Gastroesophageal sphincter (tissue), 4 donors: ENCODE measurements around the gene RMDN2. TPM values are rescaled to one million over a fixed set of nuclear protein-coding genes. Genes with fewer than 3 reads are reported as not detected.

Source experiments
- ATAC-seq: fragments of 150-250 bp; one replicate; pipeline ENCODE4 v1.9.1; 2016; ENCODE audit warnings: mild to moderate bottlenecking, moderate library complexity
- H3K27ac ChIP-seq, 4 donors: fragments of 200-600 bp; sonication (generic) in 3 of 4; 1 replicate in 3 of 4; 2 replicates in 1 of 4; pipeline ENCODE4 v1.5.1; 2016 to 2019
- H3K27me3 ChIP-seq: fragments of 200-600 bp; sonication (generic); one replicate; pipeline ENCODE4 v1.5.1; 2019
- H3K36me3 ChIP-seq, 2 donors: fragments of 200-600 bp; sonication (generic); one replicate each; pipeline ENCODE4 v1.5.1; 2019; ENCODE audit warnings: control low read depth in 1 of 2
- H3K4me1 ChIP-seq, 3 donors: fragments of 200-600 bp; sonication (generic); 1 replicate in 2 of 3; 2 replicates in 1 of 3; pipeline ENCODE4 v1.5.1; 2016 to 2019; ENCODE audit warnings: control low read depth in 2 of 3
- H3K4me3 ChIP-seq, 2 donors: fragments of 200-600 bp; sonication (generic); one replicate each; pipeline ENCODE4 v1.5.1; 2019; ENCODE audit warnings: mild to moderate bottlenecking in 1 of 2, moderate library complexity in 1 of 2
- H3K9me3 ChIP-seq, 3 donors: fragments of 200-600 bp; sonication (generic); one replicate each; pipeline ENCODE4 v1.5.1; 2017 to 2019; ENCODE audit warnings: control low read depth in 2 of 3
- CTCF ChIP-seq, 4 experiments: fragments of 200-600 bp in 2 of 4; fragments of 450-650 bp in 2 of 4; sonication (generic) in 1 of 4; IDR thresholded peaks; one replicate each; pipeline ENCODE4 v1.5.1; 2017 to 2019; ENCODE audit warnings: antibody characterized with exemption in 4 of 4, mild to moderate bottlenecking in 2 of 4, moderate library complexity in 2 of 4
- EP300 ChIP-seq: sonication (generic); formaldehyde crosslinking; IDR thresholded peaks from one replicate; pipeline ENCODE4 v1.6.1; 2017; ENCODE audit warnings: antibody characterized with exemption, mild to moderate bottlenecking
- POLR2A ChIP-seq, 2 donors: fragments of 450-650 bp; IDR thresholded peaks; one replicate each; pipeline ENCODE4 v1.6.1; 2017; ENCODE audit warnings: antibody characterized with exemption in 2 of 2, mild to moderate bottlenecking in 2 of 2, moderate library complexity in 1 of 2
- POLR2AphosphoS5 ChIP-seq: sonication (generic); formaldehyde crosslinking; IDR thresholded peaks from one replicate; pipeline ENCODE4 v1.6.1; 2017; ENCODE audit warnings: antibody characterized with exemption
- WGBS, 2 donors: methylation state at CpG; one replicate each; pipeline ENCODE4 v1.1.5; 2018; ENCODE audit warnings: low coverage in 1 of 2; 5-methylcytosine and 5-hydroxymethylcytosine counted together
- total RNA-seq, 4 donors: library from RNA; depleted of rRNA; stranded (reverse); fragments of >200 nt; gene quantifications; one replicate each; pipeline ENCODE4 v1.1.0, GENCODE V29; 2016

RMDN2 gene
- total RNA-seq, 4 donors from 2014 or later = 9.3 to 12.5 (median 11.4) TPM

- Histone ChIP-seq H3K4me3 (peak overlapping the region; percentile 14 to 41), H3K4me1 (peaks cover 0 to 12% (median 3%) of the 10 kb centered on the region in 3 donors), H3K27me3 (no peaks in the 10 kb centered on the region), H3K9me3 (peaks cover 0 to 3% (median 0%) of the 10 kb centered on the region in 3 donors), H3K36me3 (no peaks in the 10 kb centered on the region), H3K27ac (peak overlapping the region in 2 of 4 donors; percentile 48 to 63)
- TF ChIP-seq EP300 = no peak
- TF ChIP-seq CTCF (IDR thresholded peaks at IDR 0.05) = peak in 3 of 4 experiments; percentile 19 to 63 (median 38)
- 13 to 23% methylated on average over 14 to 30 of the region's 38 CpGs for WGBS, 2 donors
- peak; percentile 74 for ATAC-seq
Observed at GRCh38 chr2:38037757-38038621, 112.9 kb downstream of the RMDN2 start.

GRCh38 chr2:38038682-38039081 lies 113.6 kb downstream of the RMDN2 start:
- no peaks in the 10 kb centered on the region for H3K27me3 ChIP-seq

GRCh38 chr2:38039121-38039910 lies 114.2 kb downstream of the RMDN2 start:
- Histone ChIP-seq H3K36me3 (no peaks in the 10 kb centered on the region), H3K4me3 (no peak overlapping the region), H3K27me3 (no peaks in the 10 kb centered on the region), H3K27ac (no peak overlapping the region), H3K4me1 (peaks cover 0 to 12% (median 3%) of the 10 kb centered on the region in 3 donors), H3K9me3 (peaks cover 0 to 6% (median 0%) of the 10 kb centered on the region in 3 donors)
- 81 to 86% methylated on average over 7 of the region's 9 CpGs for WGBS, 2 donors
- TF ChIP-seq POLR2A (IDR thresholded peaks at IDR 0.05) (no peak), POLR2AphosphoS5 (no peak), EP300 (no peak), CTCF (IDR thresholded peaks at IDR 0.05) (no peak)
- ATAC-seq = no peak

More at GRCh38 chr2:38038682-38039081, 113.6 kb downstream of the RMDN2 start:
- Histone ChIP-seq H3K9me3 (peaks cover 0 to 6% (median 0%) of the 10 kb centered on the region in 3 donors), H3K4me1 (peaks cover 0 to 12% (median 3%) of the 10 kb centered on the region in 3 donors), H3K36me3 (no peaks in the 10 kb centered on the region), H3K4me3 (peak overlapping the region in 1 of 2 donors; percentile 14), H3K27ac (peak overlapping the region in 2 of 4 donors; percentile 48 to 63)
- ATAC-seq = no peak
- no peak for TF ChIP-seq EP300
- TF ChIP-seq CTCF (IDR thresholded peaks at IDR 0.05) = no peak
- no peak for TF ChIP-seq POLR2AphosphoS5
- no peak for TF ChIP-seq POLR2A (IDR thresholded peaks at IDR 0.05)
- 67 to 100% methylated on average over 2 of the region's 5 CpGs for WGBS, 2 donors

GRCh38 chr2:38045811-38046210 lies 120.7 kb downstream of the RMDN2 start:
- ATAC-seq = no peak
- Histone ChIP-seq H3K9me3 (peaks cover 0 to 6% (median 0%) of the 10 kb centered on the region in 3 donors), H3K36me3 (no peaks in the 10 kb centered on the region), H3K27me3 (no peaks in the 10 kb centered on the region), H3K4me1 (no peaks in the 10 kb centered on the region), H3K27ac (no peak overlapping the region), H3K4me3 (no peak overlapping the region)
- TF ChIP-seq EP300 (no peak), POLR2A (IDR thresholded peaks at IDR 0.05) (no peak), POLR2AphosphoS5 (no peak), CTCF (IDR thresholded peaks at IDR 0.05) (no peak)
- WGBS, 2 donors = 91 to 100% methylated on average over 2 to 4 of the region's 4 CpGs
